ENCODE data around the gene NCKIPSD.

DNA sequence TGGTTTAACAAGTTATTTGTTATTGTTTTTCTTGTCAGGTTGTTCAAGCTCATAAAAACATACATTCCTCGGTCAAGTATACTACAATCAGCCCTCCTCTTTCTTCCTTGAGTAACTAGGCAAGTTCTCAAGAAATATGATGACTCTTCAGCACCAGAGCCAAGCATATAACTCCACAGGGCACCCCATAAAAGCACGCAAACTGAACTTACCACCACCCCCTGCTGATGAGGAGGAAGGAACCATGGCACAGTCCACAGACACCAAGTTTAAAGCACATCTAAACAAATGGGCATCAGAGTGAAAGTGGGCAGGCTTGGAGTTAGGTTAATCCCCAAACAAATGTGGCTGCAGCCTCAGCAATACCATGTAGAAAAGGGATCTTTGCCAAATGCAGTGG is 26.0 kb upstream of the NCKIPSD start:
- TF ChIP-seq, protein P1, sequence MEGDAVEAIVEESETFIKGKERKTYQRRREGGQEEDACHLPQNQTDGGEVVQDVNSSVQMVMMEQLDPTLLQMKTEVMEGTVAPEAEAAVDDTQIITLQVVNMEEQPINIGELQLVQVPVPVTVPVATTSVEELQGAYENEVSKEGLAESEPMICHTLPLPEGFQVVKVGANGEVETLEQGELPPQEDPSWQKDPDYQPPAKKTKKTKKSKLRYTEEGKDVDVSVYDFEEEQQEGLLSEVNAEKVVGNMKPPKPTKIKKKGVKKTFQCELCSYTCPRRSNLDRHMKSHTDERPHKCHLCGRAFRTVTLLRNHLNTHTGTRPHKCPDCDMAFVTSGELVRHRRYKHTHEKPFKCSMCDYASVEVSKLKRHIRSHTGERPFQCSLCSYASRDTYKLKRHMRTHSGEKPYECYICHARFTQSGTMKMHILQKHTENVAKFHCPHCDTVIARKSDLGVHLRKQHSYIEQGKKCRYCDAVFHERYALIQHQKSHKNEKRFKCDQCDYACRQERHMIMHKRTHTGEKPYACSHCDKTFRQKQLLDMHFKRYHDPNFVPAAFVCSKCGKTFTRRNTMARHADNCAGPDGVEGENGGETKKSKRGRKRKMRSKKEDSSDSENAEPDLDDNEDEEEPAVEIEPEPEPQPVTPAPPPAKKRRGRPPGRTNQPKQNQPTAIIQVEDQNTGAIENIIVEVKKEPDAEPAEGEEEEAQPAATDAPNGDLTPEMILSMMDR (IDR thresholded peaks at IDR 0.05) = no peak
- TF ChIP-seq POLR2A (IDR thresholded peaks at IDR 0.05) (no peak), POLR2AphosphoS5 (IDR thresholded peaks at IDR 0.05) (no peak), EP300 (IDR thresholded peaks at IDR 0.05) (no peak)

All from suprapubic skin (tissue), 4 donors.